HEK293 (cell line): ENCODE measurements around the gene SLC25A41.

Source experiments
- CTCF ChIA-PET: fragments of 350-600 bp; formaldehyde crosslinking; extraction: SDS; loops from one replicate; lab custom pipeline; 2021; ENCODE audit warnings: antibody characterized with exemption; lab: Yijun Ruan, JAX
- POLR2A ChIA-PET: fragments of 300-600 bp; formaldehyde crosslinking; extraction: SDS; loops from one replicate; lab custom pipeline; 2020; ENCODE audit warnings: antibody characterized with exemption, inconsistent platforms; lab: Yijun Ruan, JAX
- H3K27ac ChIP-seq: fragments of 200-500 bp; sonication (Bioruptor generic); 2 replicates; pipeline ENCODE4 v1.5.1; 2014; ENCODE audit warnings: low read depth, low read length, control low read depth, inconsistent platforms; ENCODE audit errors: extremely low read depth
- H3K36me3 ChIP-seq, 2 experiments: fragments of 200-500 bp in 1 of 2; sonication (Bioruptor generic) in 1 of 2; 1 replicate in 1 of 2; 2 replicates in 1 of 2; pipeline ENCODE4 v1.5.1; 2014 to 2017; ENCODE audit warnings: inconsistent platforms in 2 of 2, low read length in 2 of 2; ENCODE audit not compliant: control insufficient read depth in 2 of 2, insufficient read depth in 1 of 2
- H3K4me1 ChIP-seq: fragments of 200-500 bp; sonication (Bioruptor generic); 2 replicates; pipeline ENCODE4 v1.5.1; 2014; ENCODE audit warnings: mild to moderate bottlenecking, low read length, inconsistent platforms; ENCODE audit not compliant: control insufficient read depth, insufficient read depth
- H3K4me3 ChIP-seq: 2 replicates; pipeline ENCODE4 v1.5.1; 2011; ENCODE audit warnings: low read depth, mild to moderate bottlenecking, control low read depth, low read length, moderate library complexity
- H3K9me3 ChIP-seq: fragments of 200-500 bp; sonication (Bioruptor generic); 2 replicates; pipeline ENCODE4 v1.5.1; 2014; ENCODE audit warnings: low read depth, low read length, inconsistent platforms; ENCODE audit not compliant: control insufficient read depth, insufficient read depth
- HOXC10 ChIP-seq: sonication (generic); formaldehyde crosslinking; IDR thresholded peaks from 2 replicates; pipeline ENCODE4 v1.8.1; 2023; ENCODE audit warnings: mild to moderate bottlenecking, missing genetic modification reagents
- IKZF3 ChIP-seq: fragments of 450-650 bp; IDR thresholded peaks from 2 replicates; pipeline ENCODE4 v1.5.0; 2018; ENCODE audit warnings: missing biosample characterization, mild to moderate bottlenecking, missing genetic modification characterization, moderate library complexity
- KLF10 ChIP-seq: fragments of 450-650 bp; IDR thresholded peaks from 2 replicates; pipeline ENCODE4 v1.5.1; 2018; ENCODE audit warnings: missing biosample characterization, mild to moderate bottlenecking, missing genetic modification characterization
- OVOL3 ChIP-seq: fragments of 450-650 bp; formaldehyde crosslinking; IDR thresholded peaks from 2 replicates; pipeline ENCODE4 v1.5.1; 2016; ENCODE audit warnings: missing biosample characterization, missing genetic modification characterization
- PRDM10 ChIP-seq: fragments of 450-650 bp; formaldehyde crosslinking; IDR thresholded peaks from 2 replicates; pipeline ENCODE4 v1.5.1; 2016; ENCODE audit warnings: missing biosample characterization, missing genetic modification characterization
- PRDM4 ChIP-seq: fragments of 450-650 bp; formaldehyde crosslinking; IDR thresholded peaks from 2 replicates; pipeline ENCODE4 v1.5.1; 2017; ENCODE audit warnings: missing biosample characterization, missing genetic modification characterization
- REPIN1 ChIP-seq: fragments of 450-650 bp; formaldehyde crosslinking; IDR thresholded peaks from 2 replicates; pipeline ENCODE4 v1.5.1; 2017; ENCODE audit warnings: missing biosample characterization, missing genetic modification characterization, low read depth
- SP7 ChIP-seq: fragments of 450-650 bp; formaldehyde crosslinking; IDR thresholded peaks from 2 replicates; pipeline ENCODE4 v1.5.1; 2016; ENCODE audit warnings: missing biosample characterization, missing genetic modification characterization
- TRIM28 ChIP-seq: IDR thresholded peaks from 2 replicates; pipeline ENCODE4 v1.6.1; 2011; ENCODE audit warnings: low read length, control low read depth, borderline replicate concordance
- ZBTB11 ChIP-seq: fragments of 450-650 bp; formaldehyde crosslinking; conservative IDR thresholded peaks from 2 replicates; pipeline ENCODE4 v1.5.1; 2016; ENCODE audit warnings: low read depth, missing biosample characterization, missing genetic modification characterization
- ZBTB17 ChIP-seq: fragments of 450-650 bp; formaldehyde crosslinking; IDR thresholded peaks from 2 replicates; pipeline ENCODE4 v1.5.1; 2016; ENCODE audit warnings: missing biosample characterization, missing genetic modification characterization
- ZNF114 ChIP-seq: fragments of 450-650 bp; formaldehyde crosslinking; IDR thresholded peaks from 2 replicates; pipeline ENCODE4 v1.5.0; 2017; ENCODE audit warnings: missing biosample characterization, missing genetic modification characterization
- ZNF121 ChIP-seq: fragments of 450-650 bp; formaldehyde crosslinking; IDR thresholded peaks from 2 replicates; pipeline ENCODE4 v1.5.1; 2016; ENCODE audit warnings: missing biosample characterization, missing genetic modification characterization
- ZNF133 ChIP-seq: fragments of 450-650 bp; formaldehyde crosslinking; IDR thresholded peaks from 2 replicates; pipeline ENCODE4 v1.5.1; 2016; ENCODE audit warnings: missing biosample characterization, missing genetic modification characterization
- ZNF24 ChIP-seq: fragments of 450-650 bp; formaldehyde crosslinking; IDR thresholded peaks from 2 replicates; pipeline ENCODE4 v1.5.1; 2016; ENCODE audit warnings: missing biosample characterization, missing genetic modification characterization
- ZNF292 ChIP-seq: fragments of 450-650 bp; formaldehyde crosslinking; IDR thresholded peaks from 2 replicates; pipeline ENCODE4 v1.5.1; 2016; ENCODE audit warnings: low read depth, missing biosample characterization, missing genetic modification characterization, borderline replicate concordance
- ZNF302 ChIP-seq: fragments of 450-650 bp; formaldehyde crosslinking; IDR thresholded peaks from 2 replicates; pipeline ENCODE4 v1.5.1; 2016; ENCODE audit warnings: missing biosample characterization, missing genetic modification characterization, low read depth
- ZNF398 ChIP-seq: fragments of 450-650 bp; formaldehyde crosslinking; IDR thresholded peaks from 2 replicates; pipeline ENCODE4 v1.5.1; 2017; ENCODE audit warnings: missing biosample characterization, missing genetic modification characterization
- ZNF549 ChIP-seq: fragments of 450-650 bp; IDR thresholded peaks from 2 replicates; pipeline ENCODE4 v1.5.1; 2018; ENCODE audit warnings: missing biosample characterization, missing genetic modification characterization, mild to moderate bottlenecking, inconsistent platforms, moderate library complexity
- ZNF555 ChIP-seq: fragments of 450-650 bp; formaldehyde crosslinking; conservative IDR thresholded peaks from 2 replicates; pipeline ENCODE4 v1.5.1; 2017; ENCODE audit warnings: missing biosample characterization, mild to moderate bottlenecking, missing genetic modification characterization, inconsistent platforms
- ZNF571 ChIP-seq: fragments of 450-650 bp; formaldehyde crosslinking; IDR thresholded peaks from 2 replicates; pipeline ENCODE4 v1.5.0; 2017; ENCODE audit warnings: missing biosample characterization, missing genetic modification characterization
- ZNF596 ChIP-seq: fragments of 450-650 bp; IDR thresholded peaks from 2 replicates; pipeline ENCODE4 v1.5.0; 2018; ENCODE audit warnings: missing biosample characterization, mild to moderate bottlenecking, missing genetic modification characterization, moderate library complexity
- ZNF626 ChIP-seq: fragments of 450-650 bp; sonication (Bioruptor Pico); formaldehyde crosslinking; IDR thresholded peaks from 2 replicates; pipeline ENCODE4 v1.5.1; 2018; ENCODE audit warnings: missing biosample characterization, missing genetic modification characterization, inconsistent platforms
- ZNF677 ChIP-seq: fragments of 450-650 bp; IDR thresholded peaks from 2 replicates; pipeline ENCODE4 v1.5.0; 2018; ENCODE audit warnings: missing biosample characterization, mild to moderate bottlenecking, missing genetic modification characterization, moderate library complexity
- ZNF701 ChIP-seq: fragments of 450-650 bp; formaldehyde crosslinking; IDR thresholded peaks from 2 replicates; pipeline ENCODE4 v1.5.1; 2016; ENCODE audit warnings: missing biosample characterization, missing genetic modification characterization
- ZNF768 ChIP-seq: fragments of 450-650 bp; formaldehyde crosslinking; IDR thresholded peaks from 2 replicates; pipeline ENCODE4 v1.5.1; 2018; ENCODE audit warnings: missing biosample characterization, mild to moderate bottlenecking, missing genetic modification characterization
- ZNF776 ChIP-seq: fragments of 450-650 bp; formaldehyde crosslinking; IDR thresholded peaks from 2 replicates; pipeline ENCODE4 v1.5.0; 2017; ENCODE audit warnings: missing biosample characterization, missing genetic modification characterization, borderline replicate concordance
- ZNF792 ChIP-seq: fragments of 450-650 bp; formaldehyde crosslinking; IDR thresholded peaks from 2 replicates; pipeline ENCODE4 v1.5.1; 2016; ENCODE audit warnings: missing biosample characterization, missing genetic modification characterization

Gene SLC25A41

DNA sequence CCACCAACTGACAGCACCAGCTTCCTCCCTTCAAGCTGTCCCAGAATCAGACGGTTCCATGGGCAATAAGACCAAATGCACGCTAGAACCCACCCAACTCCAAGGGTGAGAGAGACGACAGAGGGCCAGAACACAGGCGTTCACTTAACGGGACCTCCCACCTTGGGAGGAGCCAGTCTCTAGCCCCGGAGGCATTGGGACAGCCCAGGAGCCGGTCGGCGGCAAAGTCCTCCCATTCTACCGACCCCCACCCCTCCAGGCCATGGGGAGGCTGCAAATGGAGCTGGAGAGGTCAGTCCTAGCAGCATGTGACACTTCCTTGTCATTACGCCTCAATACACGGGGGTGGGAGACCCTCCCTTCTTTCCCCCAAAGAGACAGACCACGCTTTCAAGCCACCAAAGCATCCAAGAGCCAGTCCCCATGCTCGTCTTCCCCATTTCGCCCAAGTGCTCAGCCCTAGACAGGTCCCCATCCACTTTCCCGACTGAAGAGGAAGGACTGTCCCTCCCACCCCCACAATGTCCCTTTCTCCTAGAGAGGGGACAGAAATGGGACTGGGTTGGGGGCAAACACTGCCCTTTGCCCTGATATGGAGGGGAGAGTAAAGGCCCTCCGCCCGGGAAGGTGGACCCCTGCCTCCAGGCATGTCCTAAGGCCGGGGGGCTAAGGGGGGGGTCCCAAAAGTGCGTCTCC is 9.9 kb downstream of the SLC25A41 start:
- Histone ChIP-seq H3K4me1 (peaks cover 7% of the 10 kb centered on the region), H3K9me3 (no peaks in the 10 kb centered on the region), H3K4me3 (peak overlapping the region; percentile 84), H3K27ac (peak overlapping the region; percentile 79), H3K36me3 (peaks cover 10 to 48% of the 10 kb centered on the region in 2 experiments)
- CTCF ChIA-PET, result no interaction called here
- POLR2A ChIA-PET, result interaction anchor here (0.6 to 1.5 kb wide), 4 partner anchors 36 to 107 kb away, joined by 3 to 7 read pairs (median 3); partner anchors contain the start of genes ALKBH7, SLC25A23 and TNFSF9
- TF ChIP-seq ZNF571 (tag by site-specific recombination) (no peak), ZBTB17 (tag by site-specific recombination) (no peak), ZNF626 (tag by site-specific recombination) (no peak), ZNF292 (tag by site-specific recombination) (no peak), KLF10 (tag by site-specific recombination) (no peak), HOXC10 (CRISPR knock-in tag) (no peak), REPIN1 (tag by site-specific recombination) (no peak), ZNF555 (no peak), SP7 (tag by site-specific recombination) (0 out of 2 replicates have a peak, but pooled peaks have one; percentile 39), ZNF677 (tag by site-specific recombination) (no peak), ZNF133 (tag by site-specific recombination) (no peak), ZNF398 (tag by site-specific recombination) (peak; percentile 70), ZNF302 (tag by site-specific recombination) (no peak), ZNF776 (tag by site-specific recombination) (no peak), PRDM4 (no peak), ZNF792 (tag by site-specific recombination) (no peak), PRDM10 (tag by site-specific recombination) (peak; percentile 77), ZNF768 (no peak), ZNF549 (tag by site-specific recombination) (no peak), ZNF121 (no peak), ZNF114 (tag by site-specific recombination) (no peak), ZNF596 (0 out of 2 replicates have a peak, but pooled peaks have one; percentile 11), IKZF3 (no peak), ZNF24 (tag by site-specific recombination) (no peak), ZBTB11 (no peak), OVOL3 (tag by site-specific recombination) (no peak), ZNF701 (tag by site-specific recombination) (peak; percentile 37; the same call in 1 of the 2 replicates), TRIM28 (no peak)
